SH-SY5Y (cell line): Measurements from ENCODE around the gene STEAP3.

Source experiments
- GATA2 ChIP-seq: IDR thresholded peaks from 2 replicates; pipeline ENCODE4 v1.6.1; 2011; ENCODE audit warnings: mild to moderate bottlenecking, low read depth, low read length
- GATA3 ChIP-seq: IDR thresholded peaks from 2 replicates; pipeline ENCODE4 v1.6.1; 2011; ENCODE audit warnings: low read depth, mild to moderate bottlenecking, low read length, moderate library complexity

Gene STEAP3

GRCh38 chr2:119289642-119290041 is 66.0 kb downstream of the STEAP3 start:
- no peak for TF ChIP-seq GATA3

GRCh38 chr2:119290859-119291587 is 67.4 kb downstream of the STEAP3 start:
- TF ChIP-seq GATA3 = no peak
- TF ChIP-seq GATA2 = no peak

GRCh38 chr2:119291588-119292167 is 68.0 kb downstream of the STEAP3 start:
- TF ChIP-seq GATA2 = no peak
- TF ChIP-seq GATA3 = no peak

GRCh38 chr2:119292226-119292625 is 68.6 kb downstream of the STEAP3 start:
- TF ChIP-seq GATA2 = no peak
- TF ChIP-seq GATA3 = no peak

GRCh38 chr2:119293254-119293653 is 69.6 kb downstream of the STEAP3 start:
- TF ChIP-seq GATA2 (no peak), GATA3 (no peak)

GRCh38 chr2:119293900-119294299 is 70.3 kb downstream of the STEAP3 start:
- no peak for TF ChIP-seq GATA2
- TF ChIP-seq GATA3 = no peak

- no peak for TF ChIP-seq GATA2
- TF ChIP-seq GATA3 = no peak
These were observed 71.0 kb downstream of the STEAP3 start for GRCh38 chr2:119294671-119295070.

- TF ChIP-seq GATA2 (no peak), GATA3 (no peak)
These were observed 72.2 kb downstream of the STEAP3 start for GRCh38 chr2:119295688-119296375.

GRCh38 chr2:119301413-119301812 is 77.8 kb downstream of the STEAP3 start:
- no peak for TF ChIP-seq GATA2
- no peak for TF ChIP-seq GATA3

GRCh38 chr2:119304847-119305246 is 81.2 kb downstream of the STEAP3 start:
- no peak for TF ChIP-seq GATA2
- TF ChIP-seq GATA3 = no peak

GRCh38 chr2:119305497-119306195 is 82.0 kb downstream of the STEAP3 start:
- TF ChIP-seq GATA2 (no peak), GATA3 (no peak)

- no peak for TF ChIP-seq GATA2
- no peak for TF ChIP-seq GATA3
These were observed 82.6 kb downstream of the STEAP3 start for GRCh38 chr2:119306196-119306590.

GRCh38 chr2:119307419-119308140 is 83.9 kb downstream of the STEAP3 start:
- TF ChIP-seq GATA2 (no peak), GATA3 (no peak)

- TF ChIP-seq GATA3 (no peak), GATA2 (no peak)
These were observed 85.2 kb downstream of the STEAP3 start for GRCh38 chr2:119308793-119309330.
